ENCODE measurements around the gene INO80.
"Not testable (repeated sequence)": the region's sequence is repeated elsewhere in the genome, so short reads cannot be mapped to it uniquely, and the experiment has no call there.

INO80 gene

DNA sequence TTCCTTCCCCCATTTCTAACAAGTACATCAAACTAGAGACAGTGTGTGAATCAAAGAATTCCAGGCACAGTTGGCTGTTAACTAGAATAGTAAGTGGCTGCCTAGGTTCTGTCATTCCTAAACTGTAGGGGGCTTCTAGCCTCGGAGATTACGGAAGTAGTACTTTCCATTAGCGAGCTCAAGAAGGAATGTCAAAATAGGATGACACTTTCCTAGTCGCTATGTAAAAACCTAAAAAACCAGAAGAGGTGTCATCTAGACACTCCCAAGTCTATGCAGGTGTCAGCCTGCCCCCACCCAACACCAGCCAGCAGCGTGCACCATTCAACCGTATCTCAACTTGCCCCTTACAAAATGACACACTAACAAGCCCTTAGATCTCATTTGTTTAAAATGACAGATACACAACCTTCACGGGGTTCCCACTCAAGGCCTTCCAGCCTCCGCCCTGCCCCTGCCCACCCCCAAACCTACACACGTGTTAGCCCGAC lies 874 bp downstream of the INO80 start:
- no peak for DNase-seq

- DNase-seq, result no peak
These were observed 9.1 kb downstream of the INO80 start for GRCh38 chr15:41106947-41107346.

DNA sequence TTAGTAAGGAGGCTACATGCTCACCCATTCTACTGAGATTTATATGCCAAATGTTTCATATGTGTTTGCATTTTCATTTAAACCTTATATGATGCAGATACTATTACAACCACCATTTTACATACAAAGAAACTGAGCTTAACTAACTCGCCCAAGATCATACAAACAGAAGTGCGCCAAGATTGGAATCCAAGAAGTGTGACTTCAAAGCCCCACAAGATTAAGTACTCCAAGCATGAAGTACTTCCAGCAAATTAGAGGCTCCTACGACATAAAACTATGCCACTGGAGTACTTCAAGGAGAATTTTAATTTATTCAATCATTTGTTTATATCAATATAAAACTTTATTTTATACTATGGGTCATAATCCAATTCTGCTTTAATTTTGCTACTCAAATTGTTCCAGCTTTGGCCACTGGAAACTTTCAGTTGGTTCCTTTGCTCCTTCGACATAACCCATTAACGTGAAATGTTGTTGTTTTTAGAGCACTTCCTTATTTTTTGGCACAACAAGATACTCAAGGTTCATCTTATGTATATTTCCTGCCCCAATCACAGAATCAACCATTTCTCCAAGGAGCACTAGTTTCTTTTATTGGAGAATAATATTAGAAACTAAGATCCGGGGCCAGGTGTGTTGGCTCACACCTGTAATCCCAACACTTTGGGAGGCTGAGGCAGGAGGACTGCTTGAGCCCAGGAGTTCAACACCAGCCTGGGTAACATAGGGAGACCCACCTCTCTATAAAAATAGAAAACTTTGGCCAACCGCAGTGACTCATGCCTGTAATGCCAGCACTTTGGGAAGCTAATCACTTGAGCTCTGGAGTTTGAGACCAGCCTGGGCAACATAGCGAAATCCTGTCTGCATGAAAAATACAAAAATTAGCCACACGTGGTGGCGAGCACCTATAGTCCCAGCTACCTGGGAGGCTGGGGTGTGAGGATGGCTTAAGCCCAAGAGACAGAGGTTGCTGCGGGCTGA lies 10.4 kb downstream of the INO80 start:
- DNase-seq, result no peak

DNA sequence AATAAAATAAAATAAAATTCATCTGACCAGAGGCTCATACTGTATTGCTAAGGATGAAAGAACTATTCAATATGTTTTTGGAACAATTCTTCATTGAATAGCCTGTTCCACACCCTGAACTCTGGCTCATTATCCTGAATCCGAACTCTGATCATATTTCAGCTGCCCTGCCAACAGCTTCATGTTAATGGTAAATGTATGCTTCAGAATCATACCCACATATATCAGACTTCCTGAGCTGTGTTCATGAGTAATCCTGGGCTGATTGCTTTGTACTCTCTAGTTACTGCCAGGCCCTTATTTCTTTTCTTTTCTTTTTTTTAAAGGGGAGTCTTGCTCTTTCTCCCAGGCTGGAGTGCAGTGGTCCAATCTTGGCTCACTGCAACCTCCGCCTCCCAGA lies 11.8 kb downstream of the INO80 start:
- no peak for DNase-seq

GRCh38 chr15:41102854-41103253 lies 13.2 kb downstream of the INO80 start:
- no peak for DNase-seq

DNA sequence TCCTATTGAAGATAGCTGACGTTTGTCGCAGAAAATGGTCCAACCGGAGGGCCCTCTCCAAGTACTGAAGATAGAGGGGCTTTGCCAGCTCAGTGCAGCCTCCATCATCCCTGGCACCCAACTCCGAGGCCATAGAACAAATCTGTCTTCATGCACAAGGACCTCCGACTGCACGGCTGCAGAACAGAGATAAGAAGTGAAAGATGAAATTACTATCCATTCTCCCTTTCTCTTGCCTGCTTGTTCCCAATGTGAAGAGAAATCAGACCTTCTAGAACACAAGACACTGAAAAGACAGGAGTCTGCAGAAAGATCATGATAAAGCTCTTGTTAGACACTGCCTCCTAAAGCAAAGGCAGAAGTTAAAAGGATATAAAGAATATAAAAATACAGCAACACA lies 19.9 kb downstream of the INO80 start:
- DNase-seq, result no peak

DNA sequence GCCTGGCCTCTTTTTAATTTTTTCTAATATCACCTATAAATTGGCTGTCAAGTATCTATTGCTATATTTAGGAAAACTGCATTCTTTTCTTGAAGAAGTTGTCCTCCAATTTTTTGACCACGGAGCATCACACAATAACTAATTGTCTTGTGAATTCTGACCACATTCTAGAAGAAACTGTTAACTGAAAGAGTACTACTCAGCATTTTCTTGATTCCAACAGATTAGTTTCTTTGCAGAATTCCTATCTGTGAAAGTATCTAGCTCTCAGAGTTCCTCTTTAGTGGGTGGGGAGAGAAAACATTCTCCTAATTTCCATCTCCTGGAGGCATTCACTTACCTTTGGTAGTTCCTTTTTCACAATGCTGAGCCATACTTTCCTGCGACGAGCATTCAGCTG lies 31.1 kb downstream of the INO80 start:
- no peak for DNase-seq

GRCh38 chr15:41080144-41080543 lies 35.9 kb downstream of the INO80 start:
- no peak for DNase-seq

GRCh38 chr15:41079717-41080116 lies 36.4 kb downstream of the INO80 start:
- no peak for DNase-seq

GRCh38 chr15:41078879-41079278 lies 37.2 kb downstream of the INO80 start:
- not testable (repeated sequence) for DNase-seq

GRCh38 chr15:41078125-41078524 lies 38.0 kb downstream of the INO80 start:
- DNase-seq, result no peak

DNA sequence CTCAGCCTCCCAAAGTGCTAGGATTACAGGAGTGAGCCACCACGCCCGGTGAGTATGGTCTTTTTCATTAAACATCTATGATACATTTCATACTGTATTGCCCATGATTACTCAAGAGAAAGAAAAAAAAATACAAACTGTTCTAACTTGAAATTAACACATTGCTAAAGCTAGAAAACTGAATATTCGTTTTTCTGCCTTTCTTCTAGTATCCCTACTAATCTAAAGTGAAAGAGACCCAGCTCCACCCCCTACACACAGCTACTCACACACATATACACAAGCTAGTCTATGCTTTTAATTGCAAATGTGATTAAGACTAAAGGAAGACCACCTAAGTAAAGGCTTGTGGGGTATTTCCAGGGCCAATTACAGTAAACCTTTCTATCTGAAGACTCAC lies 43.1 kb downstream of the INO80 start:
- DNase-seq, result no peak

- no peak for DNase-seq
These were observed 44.1 kb downstream of the INO80 start for GRCh38 chr15:41072013-41072412.

DNA sequence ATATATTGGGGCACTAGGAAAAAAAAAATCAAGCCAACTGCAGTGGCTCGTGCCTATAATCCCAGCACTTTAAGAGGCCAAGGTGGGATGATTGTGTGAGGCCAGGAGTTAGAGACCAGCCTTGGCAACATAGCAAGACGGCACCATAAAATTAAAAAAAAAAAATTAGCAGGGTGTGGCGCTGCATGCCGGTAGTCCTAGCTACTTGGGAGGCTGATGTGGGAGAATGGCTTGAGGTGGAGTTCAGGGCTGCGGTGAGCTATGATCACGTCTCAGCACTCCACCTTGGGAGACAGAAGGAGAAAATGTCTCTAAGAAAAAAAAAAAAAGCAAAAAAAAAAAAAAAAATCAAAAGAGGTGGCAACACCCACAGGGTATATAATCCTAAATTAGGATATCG lies 49.6 kb downstream of the INO80 start:
- no peak for DNase-seq

GRCh38 chr15:41061667-41062066 lies 54.4 kb downstream of the INO80 start:
- DNase-seq, result no peak

DNA sequence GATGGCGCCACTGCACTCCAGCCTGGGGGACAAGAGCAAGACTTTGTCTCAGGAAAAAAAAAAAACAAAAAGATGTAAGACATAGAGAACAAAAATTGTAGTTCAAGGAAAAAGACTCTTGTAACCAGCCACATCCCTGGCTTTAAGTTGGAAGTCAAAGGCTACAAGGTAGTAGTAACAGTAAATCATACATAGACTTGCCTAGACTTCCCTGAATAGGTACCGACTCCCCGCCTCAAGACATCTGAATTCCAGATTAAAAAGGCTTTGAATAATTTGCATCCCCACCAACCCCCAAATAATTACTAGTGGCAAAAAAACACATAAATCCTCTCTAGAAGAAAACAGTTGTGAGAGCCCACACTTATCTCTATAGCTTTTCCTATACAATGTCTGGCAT lies 55.6 kb downstream of the INO80 start:
- DNase-seq, result no peak

GRCh38 chr15:41056810-41057209 lies 59.3 kb downstream of the INO80 start:
- no peak for DNase-seq

DNA sequence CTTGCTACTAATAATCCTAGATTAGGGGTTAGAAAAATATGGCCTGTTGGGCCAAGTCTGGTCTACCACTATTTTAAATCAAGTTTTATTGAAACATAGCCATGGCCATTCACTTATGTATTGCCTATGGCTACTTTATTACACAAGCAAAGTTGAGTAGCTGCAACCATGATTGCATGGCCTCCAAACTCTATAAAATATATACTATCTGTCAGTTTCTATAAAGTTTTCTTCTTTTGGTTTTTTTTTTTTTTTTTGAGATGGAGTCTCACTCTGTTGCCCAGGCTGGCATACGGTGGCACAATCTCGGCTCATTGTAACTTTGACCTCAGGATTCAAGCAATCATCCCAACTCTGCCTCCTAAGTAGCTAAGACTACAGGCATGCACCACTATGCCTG lies 60.4 kb downstream of the INO80 start:
- DNase-seq, result no peak

DNA sequence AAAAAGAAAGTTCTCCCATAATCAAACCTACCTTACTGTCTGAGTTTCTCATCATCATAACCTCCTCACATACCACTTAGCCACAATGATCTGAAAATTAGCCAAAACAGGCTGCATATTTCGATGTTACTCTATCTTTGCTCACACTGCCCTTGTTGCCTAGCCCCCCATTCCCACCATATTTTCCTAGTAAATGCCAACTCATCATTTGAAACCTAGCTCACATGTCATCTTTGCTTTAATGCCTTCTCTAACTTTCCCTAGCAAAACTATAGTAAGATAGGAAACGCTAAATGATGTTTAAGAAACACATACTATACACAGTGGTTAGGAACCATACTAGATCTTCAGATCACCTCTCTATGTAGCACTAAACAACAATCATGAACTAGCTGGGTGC lies 64.9 kb downstream of the INO80 start:
- no peak for DNase-seq

- DNase-seq, result no peak
These were observed 67.2 kb downstream of the INO80 start for GRCh38 chr15:41048852-41049251.

GRCh38 chr15:41048397-41048796 lies 67.7 kb downstream of the INO80 start:
- no peak for DNase-seq

GRCh38 chr15:41047474-41047873 lies 68.6 kb downstream of the INO80 start:
- no peak for DNase-seq

- DNase-seq, result no peak
These were observed 72.7 kb downstream of the INO80 start for GRCh38 chr15:41043276-41043951.

GRCh38 chr15:41042851-41043250 lies 73.2 kb downstream of the INO80 start:
- no peak for DNase-seq

Data from T-helper 2 cell (primary cell).